ENCODE results near the gene CHSY3. TPM values are rescaled to one million over a fixed set of nuclear protein-coding genes. Genes with fewer than 3 reads are reported as not detected.

The CHSY3 gene
- total RNA-seq, 1 donor from 2014 or later = 0.85 TPM

DNA sequence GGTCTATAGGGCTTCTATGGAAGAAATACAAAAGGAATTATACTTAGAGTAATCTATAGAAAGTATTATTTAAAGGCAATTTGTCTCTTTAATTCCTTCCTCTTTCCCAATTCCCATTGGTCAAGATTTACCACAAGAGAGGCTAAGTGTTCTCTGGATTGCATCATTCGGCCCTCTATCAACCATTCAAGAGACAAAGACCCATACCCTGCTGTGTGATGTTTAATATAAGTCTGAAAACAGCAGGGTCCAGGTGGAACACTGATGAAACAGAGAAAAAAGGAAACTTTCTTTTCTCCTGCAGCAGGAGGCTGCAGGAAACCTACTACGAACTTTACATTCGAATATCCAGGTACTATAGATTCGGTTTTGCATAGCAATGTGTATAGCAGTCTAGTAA is 323.4 kb downstream of the CHSY3 start:
- Histone ChIP-seq H3K4me1 (no peaks in the 10 kb centered on the region), H3K36me3 (no peaks in the 10 kb centered on the region), H3K4me3 (no peak overlapping the region), H3K27me3 (ENCODE audit: low read depth) (no peaks in the 10 kb centered on the region), H3K27ac (replicated peaks) (no peak overlapping the region), H3K9me3 (replicated peaks) (peaks cover 25% of the 10 kb centered on the region)
- DNase-seq = no peak
- TF ChIP-seq CTCF (IDR thresholded peaks at IDR 0.05; ENCODE audit: borderline replicate concordance) = no peak
- intact Hi-C loops (cut with micrococcal nuclease) = no loop called here

DNA sequence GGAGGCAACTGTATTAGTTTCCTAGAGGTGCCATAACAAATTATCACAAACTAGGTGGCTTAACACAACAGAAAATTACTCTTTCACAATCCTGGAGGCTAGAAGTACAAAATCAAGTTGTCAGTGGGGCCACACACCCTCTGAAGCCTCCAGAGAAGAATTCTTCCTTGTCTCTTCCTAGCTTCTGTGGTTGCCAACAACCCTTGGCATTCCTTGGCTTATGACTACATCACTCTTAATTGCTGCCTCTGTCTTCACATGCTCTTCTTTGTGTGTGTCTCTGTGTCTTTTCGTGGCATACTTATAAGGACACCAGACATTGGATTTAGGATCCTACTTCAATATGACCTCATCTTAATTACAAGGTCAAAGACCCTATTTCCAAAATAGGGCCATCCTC is 327.5 kb downstream of the CHSY3 start:
- no peaks in the 10 kb centered on the region for H3K4me1 ChIP-seq
- no peak for DNase-seq
- no peak overlapping the region for H3K4me3 ChIP-seq
- peaks cover 3% of the 10 kb centered on the region for H3K9me3 ChIP-seq (replicated peaks)
- H3K27ac ChIP-seq (replicated peaks) = no peak overlapping the region
- intact Hi-C loops (cut with micrococcal nuclease) = no loop called here
- no peak for TF ChIP-seq CTCF (IDR thresholded peaks at IDR 0.05; ENCODE audit: borderline replicate concordance)
- no peaks in the 10 kb centered on the region for H3K27me3 ChIP-seq (ENCODE audit: low read depth)
- H3K36me3 ChIP-seq = no peaks in the 10 kb centered on the region

- TF ChIP-seq CTCF (IDR thresholded peaks at IDR 0.05; ENCODE audit: borderline replicate concordance) = no peak
- H3K9me3 ChIP-seq (replicated peaks) = no peaks in the 10 kb centered on the region
- no peak overlapping the region for H3K27ac ChIP-seq (replicated peaks)
- DNase-seq = no peak
- no peak overlapping the region for H3K4me3 ChIP-seq
- no peaks in the 10 kb centered on the region for H3K27me3 ChIP-seq (ENCODE audit: low read depth)
- no peaks in the 10 kb centered on the region for H3K4me1 ChIP-seq
- H3K36me3 ChIP-seq = no peaks in the 10 kb centered on the region
- intact Hi-C loops (cut with micrococcal nuclease) = no loop called here
Measured at GRCh38 chr5:130234816-130235215, 330.6 kb downstream of the CHSY3 start.

Other genes with a start within 250 kb of the CHSY3 start
- gene MINAR2, start 156.4 kb upstream of the CHSY3 start, total RNA-seq = not detected